Right cardiac atrium (tissue), 5 donors: Measurements from ENCODE around the gene ZNF438. TPM values are rescaled to one million over a fixed set of nuclear protein-coding genes. Genes with fewer than 3 reads are reported as not detected.

Source experiments
- ATAC-seq, 2 donors: fragments of 200-7000 bp; cut with Tn5 transposase; one replicate each; pipeline versions ENCODE4 v1.8.0 to v1.9.1; 2020; ENCODE audit warnings: moderate library complexity in 2 of 2, mild to moderate bottlenecking in 1 of 2
- DNase-seq, 3 donors: peaks; one replicate each; pipeline ENCODE4 v3.0.0-alpha.2; 2020
- H3K27ac ChIP-seq: one replicate; pipeline ENCODE4 v1.5.1; 2013; ENCODE audit warnings: mild to moderate bottlenecking, low read length, control low read depth, moderate library complexity
- H3K27me3 ChIP-seq: one replicate; pipeline ENCODE4 v1.6.1; 2013; ENCODE audit not compliant: control insufficient read depth, insufficient read depth
- H3K4me1 ChIP-seq: one replicate; pipeline ENCODE4 v1.6.1; 2013; ENCODE audit warnings: low read length; ENCODE audit not compliant: control insufficient read depth, insufficient read depth
- H3K4me3 ChIP-seq: one replicate; pipeline ENCODE4 v1.5.1; 2013; ENCODE audit warnings: low read length, control low read depth
- H3K9me3 ChIP-seq: one replicate; pipeline ENCODE4 v1.6.1; 2013; ENCODE audit warnings: low read length; ENCODE audit not compliant: control insufficient read depth
- WGBS: extraction: QIAGEN DNeasy Blood & Tissue Kit; methylation state at CpG from one replicate; pipeline ENCODE4 v1.1.7; 2013; 5-methylcytosine and 5-hydroxymethylcytosine counted together
- intact Hi-C, 4 donors: fragments of 100-400 bp; cut with DNase I; formaldehyde crosslinking; loops; one replicate each; pipeline versions ENCODE4 v1.11.0 to v1.14.0; 2022 to 2023
- polyA plus RNA-seq: library from polyadenylated mRNA; stranded (reverse); fragments of 200-250 nt; gene quantifications from one replicate; pipeline ENCODE4 v1.2.3, GENCODE V29; 2013
- total RNA-seq, 4 donors: library from RNA; stranded (reverse); fragmentation: NEBNext Ultra II Directional; extraction: Animal tissue kit (Norgen Biotek cat#: 25700); gene quantifications; one replicate each; pipeline ENCODE4 v1.2.1, GENCODE V29; 2021
- donor health status: healthy with polysubstance abuse.
- donor health status: DM: no; HTN: yes; CAD: no.
- donor health status: DM: no; HTN: no; CAD: no.
- donor health status: DM: no; HTN: yes; CAD: no; lungs with severe emphysema.
- donor health status: DM: yes; HTN: yes; CAD: no.

The ZNF438 gene
- total and polyA plus RNA-seq, 5 donors = 14.9 to 17.1 (median 15.6) TPM

DNA sequence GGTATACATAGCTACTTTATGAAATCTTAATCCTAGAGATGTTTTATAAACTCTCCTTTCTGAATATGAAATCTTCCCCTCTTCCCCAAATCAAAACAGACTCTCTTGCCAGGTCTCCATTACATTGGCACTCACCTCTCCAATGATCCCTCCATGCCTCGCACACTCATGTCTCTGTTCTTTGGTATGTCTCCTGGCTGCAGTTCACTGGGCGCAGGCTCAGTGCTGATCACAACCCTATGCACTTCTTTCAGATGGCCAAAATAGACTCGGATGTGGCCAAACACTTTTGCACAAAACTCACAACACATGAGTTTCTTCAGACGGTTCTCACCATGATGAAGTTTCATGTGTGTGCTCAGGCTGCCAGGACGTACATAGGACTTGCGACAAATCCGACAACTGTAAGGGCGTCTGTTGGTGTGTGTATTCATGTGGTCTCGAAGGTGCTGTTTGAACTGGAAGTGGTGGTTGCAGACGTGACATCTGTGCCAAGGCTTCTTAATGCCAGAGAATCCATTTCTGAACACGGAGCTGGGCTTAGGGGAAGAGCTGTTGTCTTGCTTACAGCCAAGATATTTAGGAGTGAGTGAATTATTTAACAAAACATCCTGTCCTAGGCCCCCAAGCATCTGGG is 183.2 kb downstream of the ZNF438 start:
- Histone ChIP-seq H3K4me3 (no peak overlapping the region), H3K27me3 (no peaks in the 10 kb centered on the region), H3K9me3 (no peaks in the 10 kb centered on the region), H3K4me1 (no peaks in the 10 kb centered on the region), H3K27ac (no peak overlapping the region)
- WGBS = 91% methylated on average over 11 of the region's 11 CpGs
- DNase-seq = no peak
- intact Hi-C loops = no loop called here
- no peak for ATAC-seq

- DNase-seq (no peak), ATAC-seq (no peak)
- no peak overlapping the region for H3K4me3 ChIP-seq
- no peak overlapping the region for H3K27ac ChIP-seq
- H3K4me1 ChIP-seq = no peaks in the 10 kb centered on the region
- WGBS = 97% methylated on average over 10 of the region's 10 CpGs
- H3K27me3 ChIP-seq = no peaks in the 10 kb centered on the region
- H3K9me3 ChIP-seq = no peaks in the 10 kb centered on the region
- intact Hi-C loops = no loop called here
Measured at GRCh38 chr10:30847642-30848041, 184.0 kb downstream of the ZNF438 start.

DNA sequence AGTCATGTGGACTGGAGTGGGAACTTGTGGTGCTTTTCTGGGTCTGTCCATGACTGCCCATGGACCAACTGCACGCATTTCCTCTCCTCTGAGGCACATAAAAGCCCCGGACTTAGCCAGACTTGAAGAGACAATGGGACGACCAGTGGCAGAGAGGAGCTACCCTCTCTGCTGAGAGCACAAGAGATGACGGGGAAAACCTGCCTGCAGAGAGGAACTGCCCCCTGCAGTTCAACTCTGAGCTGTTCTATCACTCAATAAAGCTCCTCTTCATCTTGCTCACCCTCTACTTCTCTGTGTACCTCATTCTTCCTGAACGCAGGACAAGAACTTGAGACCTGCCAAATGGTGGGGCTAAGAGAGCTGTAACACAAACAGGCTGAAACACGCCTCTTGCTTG is 184.5 kb downstream of the ZNF438 start:
- no peaks in the 10 kb centered on the region for H3K27me3 ChIP-seq
- no peak for DNase-seq
- 96% methylated on average over 6 of the region's 6 CpGs for WGBS
- no peaks in the 10 kb centered on the region for H3K9me3 ChIP-seq
- H3K4me1 ChIP-seq = peaks cover 2% of the 10 kb centered on the region
- no peak overlapping the region for H3K4me3 ChIP-seq
- no peak overlapping the region for H3K27ac ChIP-seq
- intact Hi-C loops = no loop called here
- ATAC-seq = no peak

GRCh38 chr10:30846710-30847109 is 185.0 kb downstream of the ZNF438 start:
- WGBS = 81% methylated on average over 4 of the region's 4 CpGs
- ATAC-seq (peak in 1 of 2 donors; percentile 13), DNase-seq (no peak)

DNA sequence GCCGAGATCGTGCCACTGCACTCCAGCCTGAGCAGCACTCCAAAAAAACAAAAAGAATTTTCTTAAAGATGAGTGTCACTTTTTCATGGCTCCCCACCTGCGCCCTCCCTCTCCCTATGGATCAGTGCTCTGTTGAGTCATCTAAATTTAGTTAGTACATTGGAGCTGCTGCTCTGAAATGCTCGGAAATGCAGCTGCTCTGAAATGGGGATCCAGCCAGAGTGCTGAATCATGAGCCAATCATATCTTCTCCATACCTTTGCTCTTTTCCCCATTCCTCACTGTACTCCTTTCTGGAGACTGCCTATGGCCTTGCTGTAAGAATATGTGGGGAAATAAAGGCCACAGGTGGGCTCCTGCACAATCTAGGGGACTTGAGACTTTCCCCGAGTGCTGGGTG is 188.8 kb downstream of the ZNF438 start:
- 89% methylated on average over 5 of the region's 5 CpGs for WGBS
- Histone ChIP-seq H3K4me1 (peaks cover 4% of the 10 kb centered on the region), H3K27ac (no peak overlapping the region), H3K9me3 (no peaks in the 10 kb centered on the region), H3K27me3 (no peaks in the 10 kb centered on the region), H3K4me3 (no peak overlapping the region)
- ATAC-seq (no peak), DNase-seq (no peak)
- intact Hi-C loops = no loop called here

More at GRCh38 chr10:30846710-30847109, 185.0 kb downstream of the ZNF438 start:
- Histone ChIP-seq H3K27ac (no peak overlapping the region), H3K9me3 (no peaks in the 10 kb centered on the region), H3K4me3 (no peak overlapping the region), H3K4me1 (peaks cover 4% of the 10 kb centered on the region), H3K27me3 (no peaks in the 10 kb centered on the region)
- intact Hi-C loops = no loop called here

DNA sequence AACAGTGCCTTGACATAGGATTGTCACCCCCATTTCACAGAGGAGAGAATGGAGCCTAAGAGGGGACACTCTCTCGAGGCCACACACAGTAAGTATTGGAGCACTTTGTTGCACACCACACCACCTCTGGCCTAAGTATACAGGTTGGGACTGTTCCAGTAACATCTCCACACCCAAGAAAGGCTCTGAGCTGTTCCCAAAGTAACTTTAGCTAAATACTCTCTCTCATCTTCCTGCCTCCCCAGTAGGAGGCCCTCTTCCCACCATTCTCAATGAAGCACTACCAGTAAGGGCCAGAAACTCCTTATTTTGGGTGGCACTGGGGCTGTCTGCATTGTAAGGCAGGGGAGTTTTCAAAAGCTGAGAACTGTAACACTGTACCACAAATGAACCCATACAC is 189.5 kb downstream of the ZNF438 start:
- DNase-seq (no peak), ATAC-seq (peak in 1 of 2 donors; percentile 34)
- H3K27ac ChIP-seq = no peak overlapping the region
- H3K27me3 ChIP-seq = no peaks in the 10 kb centered on the region
- intact Hi-C loops = no loop called here
- 92% methylated on average over 1 of the region's 1 CpG for WGBS
- no peak overlapping the region for H3K4me3 ChIP-seq
- peaks cover 4% of the 10 kb centered on the region for H3K4me1 ChIP-seq
- H3K9me3 ChIP-seq = no peaks in the 10 kb centered on the region

GRCh38 chr10:30840395-30841050 is 191.1 kb downstream of the ZNF438 start:
- peak in 1 of 3 donors; percentile 73 for DNase-seq
- H3K27me3 ChIP-seq = no peaks in the 10 kb centered on the region
- intact Hi-C loops = no loop called here
- H3K4me1 ChIP-seq = peaks cover 4% of the 10 kb centered on the region
- ATAC-seq = peak in 1 of 2 donors; percentile 66
- H3K4me3 ChIP-seq = no peak overlapping the region
- 48% methylated on average over 6 of the region's 6 CpGs for WGBS
- H3K27ac ChIP-seq = no peak overlapping the region
- no peaks in the 10 kb centered on the region for H3K9me3 ChIP-seq

DNA sequence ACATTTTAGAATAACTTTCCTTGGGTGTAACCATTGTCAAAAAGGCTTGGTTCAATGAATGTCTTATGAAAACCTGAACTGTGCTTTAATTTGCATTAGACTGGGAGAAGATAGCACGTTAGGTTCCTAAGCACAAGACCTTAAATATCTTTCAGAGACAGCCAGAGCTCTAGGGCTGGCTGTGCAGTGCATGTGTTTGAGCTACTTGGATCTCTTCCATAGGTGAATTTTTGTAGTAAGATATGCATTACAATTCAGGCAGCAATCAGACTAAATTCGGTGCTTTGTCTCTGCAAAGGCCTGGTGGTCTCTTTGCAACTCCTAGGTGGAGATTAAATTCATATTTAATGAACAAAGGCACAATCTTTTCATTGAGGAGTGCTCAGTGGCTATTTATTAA is 192.0 kb downstream of the ZNF438 start:
- H3K4me3 ChIP-seq = no peak overlapping the region
- H3K27ac ChIP-seq = no peak overlapping the region
- intact Hi-C loops = no loop called here
- 51% methylated on average over 2 of the region's 2 CpGs for WGBS
- peaks cover 4% of the 10 kb centered on the region for H3K4me1 ChIP-seq
- no peaks in the 10 kb centered on the region for H3K27me3 ChIP-seq
- no peak for DNase-seq
- H3K9me3 ChIP-seq = no peaks in the 10 kb centered on the region
- ATAC-seq = no peak

- Histone ChIP-seq H3K27ac (no peak overlapping the region), H3K4me1 (no peaks in the 10 kb centered on the region), H3K4me3 (no peak overlapping the region), H3K9me3 (no peaks in the 10 kb centered on the region), H3K27me3 (no peaks in the 10 kb centered on the region)
- DNase-seq (no peak), ATAC-seq (no peak)
- WGBS = 66% methylated on average over 2 of the region's 2 CpGs
- intact Hi-C loops = no loop called here
Measured at GRCh38 chr10:30836406-30836805, 195.3 kb downstream of the ZNF438 start.

GRCh38 chr10:30835146-30835545 is 196.5 kb downstream of the ZNF438 start:
- ATAC-seq (no peak), DNase-seq (no peak)
- no peaks in the 10 kb centered on the region for H3K4me1 ChIP-seq
- H3K4me3 ChIP-seq = no peak overlapping the region
- H3K27ac ChIP-seq = no peak overlapping the region
- no peaks in the 10 kb centered on the region for H3K27me3 ChIP-seq
- WGBS = 85% methylated on average over 12 of the region's 12 CpGs
- no peaks in the 10 kb centered on the region for H3K9me3 ChIP-seq
- intact Hi-C loops = no loop called here

DNA sequence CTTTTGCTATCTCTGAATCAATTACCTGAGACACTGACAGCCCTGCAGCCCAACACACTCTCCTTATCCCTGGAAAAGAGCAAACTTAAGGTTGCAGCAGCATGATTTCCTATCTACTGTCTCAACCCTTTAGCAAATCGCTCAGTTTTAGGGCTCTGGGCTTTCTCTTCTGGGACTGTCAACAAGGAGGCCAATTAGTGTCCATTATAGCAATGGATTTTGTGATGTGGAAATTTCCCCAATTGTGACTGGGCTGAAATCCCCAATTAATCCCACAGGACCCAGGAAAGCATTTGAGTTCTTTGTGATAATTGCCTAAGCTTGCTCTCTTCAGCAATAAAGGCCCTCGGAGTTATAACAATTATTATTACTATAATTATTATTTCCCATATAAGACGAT is 197.0 kb downstream of the ZNF438 start:
- 75% methylated on average over 3 of the region's 3 CpGs for WGBS
- no peaks in the 10 kb centered on the region for H3K27me3 ChIP-seq
- H3K4me3 ChIP-seq = no peak overlapping the region
- H3K27ac ChIP-seq = no peak overlapping the region
- no peaks in the 10 kb centered on the region for H3K9me3 ChIP-seq
- DNase-seq (no peak), ATAC-seq (no peak)
- H3K4me1 ChIP-seq = no peaks in the 10 kb centered on the region
- intact Hi-C loops = no loop called here
